H9 (cell line): ENCODE data around the gene SLC8B1. TPM values are rescaled to one million over a fixed set of nuclear protein-coding genes. Genes with fewer than 3 reads are reported as not detected.
A peak's percentile ranks its signal among the peaks of the same experiment; 100 is the strongest.

Experiments
- DNase-seq: peaks from one replicate; pipeline ENCODE4 v3.0.0-alpha.2; 2017
- H2AFZ ChIP-seq: one replicate; pipeline ENCODE4 v1.6.1; 2013; ENCODE audit warnings: mild to moderate bottlenecking, low read length, control low read depth, moderate library complexity
- H2AK5ac ChIP-seq: 2 replicates; pipeline ENCODE4 v1.6.1; 2013; ENCODE audit warnings: low read length, control low read depth, mixed read lengths; ENCODE audit not compliant: insufficient read length
- H2BK120ac ChIP-seq: one replicate; pipeline ENCODE4 v1.6.1; 2013; ENCODE audit warnings: low read depth, mild to moderate bottlenecking, low read length, control low read depth, inconsistent platforms; ENCODE audit not compliant: poor library complexity, severe bottlenecking
- H2BK12ac ChIP-seq: 2 replicates; pipeline ENCODE4 v1.6.1; 2013; ENCODE audit warnings: low read length, control low read depth, mixed read lengths, low read depth; ENCODE audit not compliant: insufficient read length
- H2BK15ac ChIP-seq: 2 replicates; pipeline ENCODE4 v1.6.1; 2013; ENCODE audit warnings: low read depth, low read length, control low read depth
- H2BK20ac ChIP-seq: one replicate; pipeline ENCODE4 v1.6.1; 2013; ENCODE audit warnings: low read depth, mild to moderate bottlenecking, low read length, control low read depth, inconsistent platforms; ENCODE audit not compliant: poor library complexity, severe bottlenecking
- H2BK5ac ChIP-seq: 2 replicates; pipeline ENCODE4 v1.6.1; 2013; ENCODE audit warnings: low read length, control low read depth, mixed read lengths; ENCODE audit not compliant: insufficient read length
- H3K14ac ChIP-seq: 2 replicates; pipeline ENCODE4 v1.6.1; 2013; ENCODE audit warnings: low read length, control low read depth; ENCODE audit not compliant: insufficient read depth
- H3K18ac ChIP-seq: 2 replicates; pipeline ENCODE4 v1.6.1; 2013; ENCODE audit warnings: low read depth, mild to moderate bottlenecking, mixed read lengths, low read length, control low read depth; ENCODE audit not compliant: insufficient read length
- H3K23ac ChIP-seq: 2 replicates; pipeline ENCODE4 v1.6.1; 2013; ENCODE audit warnings: low read length, control low read depth, mixed read lengths, low read depth; ENCODE audit not compliant: insufficient read length
- H3K23me2 ChIP-seq: 2 replicates; pipeline ENCODE4 v1.6.1; 2013; ENCODE audit warnings: low read depth, mild to moderate bottlenecking, mixed read lengths, low read length, control low read depth; ENCODE audit not compliant: insufficient read length, poor library complexity, severe bottlenecking
- H3K27ac ChIP-seq: 2 replicates; pipeline ENCODE4 v1.5.1; 2013; ENCODE audit warnings: low read length, control low read depth, mixed read lengths, low read depth; ENCODE audit not compliant: insufficient read length
- H3K27me3 ChIP-seq: 2 replicates; pipeline ENCODE4 v1.6.1; 2013; ENCODE audit warnings: low read length, control low read depth, inconsistent platforms; ENCODE audit not compliant: insufficient read depth
- H3K4ac ChIP-seq: 2 replicates; pipeline ENCODE4 v1.6.1; 2013; ENCODE audit warnings: low read depth, mild to moderate bottlenecking, control low read depth, inconsistent platforms, low read length, moderate library complexity
- H3K4me1 ChIP-seq: 2 replicates; pipeline ENCODE4 v1.6.1; 2013; ENCODE audit warnings: low read length, control low read depth, inconsistent platforms; ENCODE audit not compliant: insufficient read depth
- H3K4me2 ChIP-seq: 2 replicates; pipeline ENCODE4 v1.6.1; 2013; ENCODE audit warnings: low read length, control low read depth, mixed read lengths; ENCODE audit not compliant: insufficient read length, insufficient read depth
- H3K56ac ChIP-seq: 2 replicates; pipeline ENCODE4 v1.6.1; 2013; ENCODE audit warnings: low read depth, mild to moderate bottlenecking, mixed read lengths, low read length, control low read depth; ENCODE audit not compliant: insufficient read length
- H3K79me1 ChIP-seq: 2 replicates; pipeline ENCODE4 v1.6.1; 2013; ENCODE audit warnings: low read depth, mild to moderate bottlenecking, moderate library complexity, low read length, control low read depth, inconsistent platforms; ENCODE audit not compliant: insufficient read depth, poor library complexity, severe bottlenecking
- H3K79me2 ChIP-seq: 2 replicates; pipeline ENCODE4 v1.6.1; 2013; ENCODE audit warnings: low read length, control low read depth, inconsistent platforms; ENCODE audit not compliant: insufficient read depth
- H3K9ac ChIP-seq: 2 replicates; pipeline ENCODE4 v1.6.1; 2013; ENCODE audit warnings: low read length, control low read depth, mixed read lengths; ENCODE audit not compliant: insufficient read length; ENCODE audit errors: extremely low read depth
- H3K9me3 ChIP-seq: one replicate; pipeline ENCODE4 v1.6.1; 2013; ENCODE audit warnings: low read depth, low read length, inconsistent platforms; ENCODE audit not compliant: control insufficient read depth
- H3T11ph ChIP-seq: one replicate; pipeline ENCODE4 v1.6.1; 2013; ENCODE audit warnings: mild to moderate bottlenecking, low read length, control low read depth, inconsistent platforms
- H4K20me1 ChIP-seq: one replicate; pipeline ENCODE4 v1.6.1; 2013; ENCODE audit not compliant: control insufficient read depth, insufficient read length, insufficient read depth
- H4K5ac ChIP-seq: 2 replicates; pipeline ENCODE4 v1.6.1; 2013; ENCODE audit warnings: low read depth, mild to moderate bottlenecking, mixed read lengths, low read length, control low read depth; ENCODE audit not compliant: insufficient read length
- H4K8ac ChIP-seq: replicated peaks from 2 replicates; pipeline ENCODE4 v1.6.1; 2013; ENCODE audit warnings: low read length, control low read depth, mixed read lengths, low read depth; ENCODE audit not compliant: insufficient read length
- H4K91ac ChIP-seq: 2 replicates; pipeline ENCODE4 v1.6.1; 2013; ENCODE audit warnings: low read depth, mild to moderate bottlenecking, moderate library complexity, mixed read lengths, low read length, control low read depth; ENCODE audit not compliant: insufficient read length
- H3K27ac Mint-ChIP-seq, 3 experiments: 2 replicates in 2 of 3; 3 replicates in 1 of 3; pipeline ENCODE4 v1.8.0; 2020 to 2021; ENCODE audit warnings: mixed read lengths in 3 of 3, mild to moderate bottlenecking in 1 of 3, moderate library complexity in 1 of 3
- H3K27me3 Mint-ChIP-seq: 2 replicates; pipeline ENCODE4 v1.8.0; 2021; ENCODE audit warnings: low read depth, mild to moderate bottlenecking, moderate library complexity, mixed read lengths
- H3K36me3 Mint-ChIP-seq, 3 experiments: 2 replicates in 2 of 3; 3 replicates in 1 of 3; pipeline ENCODE4 v1.8.0; 2020 to 2021; ENCODE audit warnings: low read depth in 3 of 3, mixed read lengths in 3 of 3; ENCODE audit not compliant: insufficient read depth in 1 of 3
- H3K4me1 Mint-ChIP-seq, 2 experiments: 2 replicates each; pipeline ENCODE4 v1.8.0; 2020; ENCODE audit warnings: mixed read lengths in 2 of 2
- H3K4me3 Mint-ChIP-seq, 2 experiments: 2 replicates in 1 of 2; 3 replicates in 1 of 2; pipeline ENCODE4 v1.8.0; 2020 to 2021; ENCODE audit warnings: mild to moderate bottlenecking in 2 of 2, mixed read lengths in 2 of 2, moderate library complexity in 1 of 2
- H3K9me3 Mint-ChIP-seq, 2 experiments: 2 replicates in 1 of 2; 3 replicates in 1 of 2; pipeline ENCODE4 v1.8.0; 2020; ENCODE audit warnings: mild to moderate bottlenecking in 2 of 2, mixed read lengths in 2 of 2, moderate library complexity in 1 of 2
- CTCF ChIP-seq: fragments of 200-600 bp; sonication (generic); conservative IDR thresholded peaks from 3 replicates; pipeline ENCODE4 v1.8.0; 2021; ENCODE audit warnings: antibody characterized with exemption, mild to moderate bottlenecking
- WGBS: extraction: QIAGEN DNeasy Blood & Tissue Kit; methylation state at CpG from one replicate; pipeline ENCODE4 v1.1.7; 2013; ENCODE audit warnings: missing lambda C conversion rate, low lambda C conversion rate, mixed read lengths; ENCODE audit not compliant: insufficient read length; ENCODE audit errors: extremely low coverage; 5-methylcytosine and 5-hydroxymethylcytosine counted together
- total RNA-seq: library from RNA; stranded (reverse); gene quantifications from 2 replicates; pipeline ENCODE4 v1.2.1, GENCODE V29; 2021

The SLC8B1 gene
- total RNA-seq, 1 experiment from 2014 or later = 10.4 TPM

DNA sequence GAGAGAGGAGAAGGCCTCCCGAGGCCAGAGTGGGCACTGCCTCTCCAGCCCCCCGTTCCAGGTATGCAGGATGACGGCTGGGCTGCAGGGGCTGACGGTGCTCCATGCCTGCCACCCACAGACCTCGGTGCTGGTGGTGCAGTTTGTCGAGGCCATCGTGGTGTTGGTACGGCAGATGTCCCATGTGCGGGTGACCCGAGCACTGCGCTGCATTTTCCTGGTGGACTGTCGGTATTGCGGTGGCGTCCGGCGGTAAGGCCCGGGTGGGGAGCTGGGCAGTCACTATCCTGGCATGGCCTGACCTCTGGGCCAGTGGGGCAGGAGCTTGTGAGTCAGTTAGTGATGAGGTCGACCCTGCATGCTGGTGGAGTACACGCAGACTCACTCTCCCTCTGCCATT is 66.3 kb downstream of the SLC8B1 start:
- H3K4me2 ChIP-seq = no peak overlapping the region
- peak overlapping the region; percentile 36; the same call in 1 of the 2 replicates for H3K14ac ChIP-seq
- no peak overlapping the region for H3K27ac ChIP-seq
- no peak overlapping the region for H3K18ac ChIP-seq
- no peak overlapping the region for H2BK5ac ChIP-seq
- no peak overlapping the region for H2AFZ ChIP-seq
- H2BK20ac ChIP-seq = no peak overlapping the region
- H3K4me1 Mint-ChIP-seq = peaks cover 6 to 11% of the 10 kb centered on the region in 2 experiments
- no peak overlapping the region for H4K91ac ChIP-seq
- peaks cover 3 to 22% (median 20%) of the 10 kb centered on the region in 3 experiments; a peak in 5 of 7 replicates for H3K36me3 Mint-ChIP-seq
- H3K4me3 Mint-ChIP-seq = no peak overlapping the region
- H3K27me3 ChIP-seq = no peaks in the 10 kb centered on the region
- H3K27ac Mint-ChIP-seq = no peak overlapping the region
- H3K56ac ChIP-seq = no peak overlapping the region
- no peaks in the 10 kb centered on the region for H3K27me3 Mint-ChIP-seq
- no peak overlapping the region for H2BK15ac ChIP-seq
- H3K23ac ChIP-seq = no peak overlapping the region
- H4K8ac ChIP-seq = no peak overlapping the region
- no peaks in the 10 kb centered on the region for H3K23me2 ChIP-seq
- no peak overlapping the region for H2BK120ac ChIP-seq
- H3K9me3 ChIP-seq = no peaks in the 10 kb centered on the region
- no peaks in the 10 kb centered on the region for H3K79me1 ChIP-seq
- H2BK12ac ChIP-seq = no peak overlapping the region
- no peak for TF ChIP-seq CTCF
- no peak overlapping the region for H3K9ac ChIP-seq
- no CpG with 5 or more reads among the region's 19 CpGs for WGBS
- H3K4me1 ChIP-seq = no peaks in the 10 kb centered on the region
- DNase-seq = no peak
- no peaks in the 10 kb centered on the region for H4K20me1 ChIP-seq
- no peak overlapping the region for H4K5ac ChIP-seq
- no peaks in the 10 kb centered on the region for H3K79me2 ChIP-seq
- H3T11ph ChIP-seq = no peak overlapping the region
- H2AK5ac ChIP-seq = no peak overlapping the region
- no peak overlapping the region for H3K4ac ChIP-seq
- H3K9me3 Mint-ChIP-seq = no peaks in the 10 kb centered on the region
